Upper lobe of left lung (tissue), 4 donors: ENCODE measurements around the gene SECTM1.

Experiments used
- POLR2A ChIP-seq, 4 donors: fragments of 450-650 bp; IDR thresholded peaks; one replicate each; pipeline ENCODE4 v1.5.1; 2016 to 2017; ENCODE audit warnings: antibody characterized with exemption in 4 of 4, mild to moderate bottlenecking in 2 of 4
- POLR2AphosphoS5 ChIP-seq, 2 donors: sonication (generic); formaldehyde crosslinking; IDR thresholded peaks; one replicate each; pipeline ENCODE4 v1.5.1; 2017; ENCODE audit warnings: antibody characterized with exemption in 2 of 2
- TF ChIP-seq, protein P1 (sequence below), 6 experiments: fragments of 450-650 bp in 4 of 6; fragments of 200-600 bp in 2 of 6; sonication (generic) in 2 of 6; IDR thresholded peaks; one replicate each; pipeline ENCODE4 v1.5.1; 2016 to 2019; ENCODE audit warnings: antibody characterized with exemption in 6 of 6

DNA sequence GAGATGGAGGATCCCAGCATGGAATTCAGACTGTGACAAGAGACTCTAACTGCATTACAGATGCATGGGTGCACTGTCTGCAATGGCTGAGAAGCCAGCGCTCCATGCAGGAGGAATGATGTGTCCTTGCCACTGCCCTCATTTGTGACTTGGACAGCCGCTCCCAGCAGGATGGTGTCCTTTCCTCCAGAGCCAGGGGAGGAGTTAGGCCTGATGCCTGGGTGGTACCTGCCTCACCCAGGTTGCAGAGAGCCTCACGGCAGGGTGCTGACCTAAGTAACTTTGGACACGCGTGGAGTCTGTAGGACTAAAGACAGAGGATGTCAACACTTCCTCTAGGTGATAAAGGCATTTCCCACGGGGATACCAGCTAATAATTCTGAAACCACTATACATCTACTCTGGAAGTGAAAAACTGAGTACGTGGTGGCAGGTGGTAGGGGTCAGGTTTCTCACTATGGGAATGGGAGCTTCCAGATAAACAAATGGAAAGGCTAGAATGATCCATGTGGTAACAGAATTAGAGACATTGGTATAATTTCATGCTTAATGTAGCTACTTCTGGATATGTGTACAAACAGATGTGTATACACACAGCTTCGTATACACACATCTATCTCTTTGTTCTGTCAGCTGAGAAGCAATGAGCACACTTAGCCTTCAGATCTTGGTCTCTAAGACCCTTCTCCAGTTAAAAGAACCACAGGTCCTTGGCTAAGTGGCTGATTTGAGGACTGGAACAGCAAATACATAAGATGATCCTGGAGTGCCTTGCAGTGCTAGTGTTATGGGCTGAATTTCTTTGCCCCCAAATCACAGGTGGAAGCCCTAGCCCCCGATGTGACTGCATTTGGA, 46.3 kb downstream of the SECTM1 start:
- TF ChIP-seq, protein P1, sequence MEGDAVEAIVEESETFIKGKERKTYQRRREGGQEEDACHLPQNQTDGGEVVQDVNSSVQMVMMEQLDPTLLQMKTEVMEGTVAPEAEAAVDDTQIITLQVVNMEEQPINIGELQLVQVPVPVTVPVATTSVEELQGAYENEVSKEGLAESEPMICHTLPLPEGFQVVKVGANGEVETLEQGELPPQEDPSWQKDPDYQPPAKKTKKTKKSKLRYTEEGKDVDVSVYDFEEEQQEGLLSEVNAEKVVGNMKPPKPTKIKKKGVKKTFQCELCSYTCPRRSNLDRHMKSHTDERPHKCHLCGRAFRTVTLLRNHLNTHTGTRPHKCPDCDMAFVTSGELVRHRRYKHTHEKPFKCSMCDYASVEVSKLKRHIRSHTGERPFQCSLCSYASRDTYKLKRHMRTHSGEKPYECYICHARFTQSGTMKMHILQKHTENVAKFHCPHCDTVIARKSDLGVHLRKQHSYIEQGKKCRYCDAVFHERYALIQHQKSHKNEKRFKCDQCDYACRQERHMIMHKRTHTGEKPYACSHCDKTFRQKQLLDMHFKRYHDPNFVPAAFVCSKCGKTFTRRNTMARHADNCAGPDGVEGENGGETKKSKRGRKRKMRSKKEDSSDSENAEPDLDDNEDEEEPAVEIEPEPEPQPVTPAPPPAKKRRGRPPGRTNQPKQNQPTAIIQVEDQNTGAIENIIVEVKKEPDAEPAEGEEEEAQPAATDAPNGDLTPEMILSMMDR (IDR thresholded peaks at IDR 0.05) = no peak
- no peak for TF ChIP-seq POLR2A (IDR thresholded peaks at IDR 0.05)
- no peak for TF ChIP-seq POLR2AphosphoS5 (IDR thresholded peaks at IDR 0.05)
